Measurements from ENCODE around the gene MOK. TPM values are rescaled to one million over a fixed set of nuclear protein-coding genes. Genes with fewer than 3 reads are reported as not detected.

MOK gene
- total RNA-seq, 1 donor: 40.6 TPM

- no peak for TF ChIP-seq CTCF (IDR thresholded peaks at IDR 0.05; ENCODE audit: insufficient read depth, low read length)
- no peak overlapping the region for H3K4me3 ChIP-seq (ENCODE audit: low read depth, low read length)
- DNase-seq (ENCODE audit: low read depth): no peak
Measured at GRCh38 chr14:102258136-102258535, 46.8 kb downstream of the MOK start.

GRCh38 chr14:102256716-102257115, 48.2 kb downstream of the MOK start:
- no peak for TF ChIP-seq CTCF (IDR thresholded peaks at IDR 0.05; ENCODE audit: insufficient read depth, low read length)
- peak; percentile 34 for DNase-seq (ENCODE audit: low read depth)
- no peak overlapping the region for H3K4me3 ChIP-seq (ENCODE audit: low read depth, low read length)

- TF ChIP-seq CTCF (IDR thresholded peaks at IDR 0.05; ENCODE audit: insufficient read depth, low read length): no peak
- DNase-seq (ENCODE audit: low read depth): peak; percentile 86
- no peak overlapping the region for H3K4me3 ChIP-seq (ENCODE audit: low read depth, low read length)
Measured at GRCh38 chr14:102255401-102256190, 49.4 kb downstream of the MOK start.

- no peak for TF ChIP-seq CTCF (IDR thresholded peaks at IDR 0.05; ENCODE audit: insufficient read depth, low read length)
- no peak for DNase-seq (ENCODE audit: low read depth)
Measured at GRCh38 chr14:102252834-102253801, 51.8 kb downstream of the MOK start.

GRCh38 chr14:102251161-102251560, 53.8 kb downstream of the MOK start:
- no peak for TF ChIP-seq CTCF (IDR thresholded peaks at IDR 0.05; ENCODE audit: insufficient read depth, low read length)
- no peak overlapping the region for H3K4me3 ChIP-seq (ENCODE audit: low read depth, low read length)

More at GRCh38 chr14:102252834-102253801, 51.8 kb downstream of the MOK start:
- H3K4me3 ChIP-seq (ENCODE audit: low read depth, low read length): no peak overlapping the region

GRCh38 chr14:102250636-102251035, 54.3 kb downstream of the MOK start:
- no peak for TF ChIP-seq CTCF (IDR thresholded peaks at IDR 0.05; ENCODE audit: insufficient read depth, low read length)
- H3K4me3 ChIP-seq (ENCODE audit: low read depth, low read length): no peak overlapping the region
- DNase-seq (ENCODE audit: low read depth): no peak

More at GRCh38 chr14:102251161-102251560, 53.8 kb downstream of the MOK start:
- DNase-seq (ENCODE audit: low read depth): no peak
